ENCODE measurements around the gene C19orf12.
"Not testable (repeated sequence)": the region's sequence is repeated elsewhere in the genome, so short reads cannot be mapped to it uniquely, and the experiment has no call there.

C19orf12 gene

DNA sequence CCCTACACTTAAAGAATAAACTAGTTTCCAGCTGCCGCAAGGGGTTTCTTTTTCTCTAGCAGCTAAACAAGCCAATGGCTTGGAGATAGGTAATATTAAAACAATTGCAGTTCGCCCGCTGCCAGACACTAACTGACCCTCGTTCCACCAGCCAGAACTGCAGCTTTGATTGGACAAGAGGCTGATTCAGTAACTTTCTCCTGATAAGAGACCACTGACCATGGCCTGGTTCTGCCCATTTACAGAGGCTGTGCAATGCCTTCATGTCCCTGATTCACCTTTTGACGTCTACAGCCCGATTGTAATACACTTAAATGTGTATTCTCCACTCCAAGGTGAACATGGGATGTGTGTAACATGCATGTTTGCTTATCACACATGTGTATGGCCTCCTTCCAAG is 12.8 kb upstream of the C19orf12 start:
- DNase-seq (ENCODE audit: low read depth) = no peak

DNA sequence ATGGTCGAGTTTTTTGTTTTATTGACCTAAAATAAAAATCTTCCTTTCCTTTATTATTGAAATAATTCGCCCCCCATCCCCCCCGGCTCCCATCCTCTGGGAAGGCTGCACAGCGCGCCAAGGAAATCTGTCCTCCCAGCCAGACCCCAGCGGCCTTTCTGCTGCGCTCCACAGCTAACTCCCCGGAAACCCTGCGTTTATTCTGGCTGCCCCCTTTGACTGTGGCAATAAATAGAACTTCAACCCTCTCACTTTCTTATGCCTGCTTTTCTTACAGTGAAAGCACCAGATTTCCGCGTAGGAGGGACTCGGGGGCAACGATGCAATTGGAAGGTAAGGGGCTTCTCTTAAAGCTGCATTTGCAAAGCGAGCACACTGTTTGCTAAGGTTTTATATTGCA is 9.7 kb upstream of the C19orf12 start:
- DNase-seq (ENCODE audit: low read depth) = no peak

GRCh38 chr19:29724102-29724641 is 9.1 kb upstream of the C19orf12 start:
- no peak for DNase-seq (ENCODE audit: low read depth)

DNA sequence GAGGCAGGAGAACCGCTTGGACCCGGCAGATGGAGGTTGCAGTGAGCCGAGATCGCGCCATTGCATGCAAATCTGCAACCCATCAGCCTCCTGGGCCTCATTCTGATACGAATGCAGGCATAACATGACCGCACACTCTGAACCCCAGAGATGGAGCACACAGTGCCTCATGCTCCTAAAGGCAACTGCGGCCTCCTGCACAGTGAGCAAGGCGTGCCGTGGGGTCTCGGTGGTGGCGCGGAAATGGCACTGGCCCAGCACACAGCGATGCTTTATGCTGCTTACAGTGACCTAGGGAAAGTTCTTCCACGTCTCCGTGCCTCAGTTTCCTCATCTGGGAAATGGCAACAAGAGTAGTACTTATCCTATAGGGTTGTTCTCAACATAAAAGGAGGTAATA is 2.0 kb upstream of the C19orf12 start:
- DNase-seq (ENCODE audit: low read depth) = no peak

- DNase-seq (ENCODE audit: low read depth) = no peak
Measured at GRCh38 chr19:29715701-29716581, 880 bp upstream of the C19orf12 start.

GRCh38 chr19:29714371-29714952 is 599 bp downstream of the C19orf12 start:
- no peak for DNase-seq (ENCODE audit: low read depth)

GRCh38 chr19:29712744-29713516 is 2.1 kb downstream of the C19orf12 start:
- no peak for DNase-seq (ENCODE audit: low read depth)

- no peak for DNase-seq (ENCODE audit: low read depth)
Measured at GRCh38 chr19:29711584-29712132, 3.4 kb downstream of the C19orf12 start.

DNA sequence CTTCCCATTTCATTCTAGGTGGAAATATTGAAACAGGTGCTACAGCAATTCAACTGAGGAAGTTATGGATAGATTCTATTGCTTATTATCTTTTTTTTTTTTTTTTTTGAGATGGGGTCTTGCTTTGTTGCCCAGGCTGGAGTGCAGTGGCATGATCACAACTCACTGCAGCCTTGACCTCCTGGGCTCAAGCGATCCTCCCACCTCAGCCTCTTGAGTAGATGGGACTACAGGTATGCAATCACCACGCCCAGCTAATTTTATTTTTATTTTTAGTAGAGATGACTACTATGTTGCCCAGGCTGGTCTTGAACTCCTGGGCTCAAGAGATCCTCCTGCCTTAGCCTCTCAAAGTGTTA is 5.6 kb downstream of the C19orf12 start:
- not testable (repeated sequence) for DNase-seq (ENCODE audit: low read depth)

GRCh38 chr19:29708554-29709439 is 6.3 kb downstream of the C19orf12 start:
- no peak for DNase-seq (ENCODE audit: low read depth)

DNA sequence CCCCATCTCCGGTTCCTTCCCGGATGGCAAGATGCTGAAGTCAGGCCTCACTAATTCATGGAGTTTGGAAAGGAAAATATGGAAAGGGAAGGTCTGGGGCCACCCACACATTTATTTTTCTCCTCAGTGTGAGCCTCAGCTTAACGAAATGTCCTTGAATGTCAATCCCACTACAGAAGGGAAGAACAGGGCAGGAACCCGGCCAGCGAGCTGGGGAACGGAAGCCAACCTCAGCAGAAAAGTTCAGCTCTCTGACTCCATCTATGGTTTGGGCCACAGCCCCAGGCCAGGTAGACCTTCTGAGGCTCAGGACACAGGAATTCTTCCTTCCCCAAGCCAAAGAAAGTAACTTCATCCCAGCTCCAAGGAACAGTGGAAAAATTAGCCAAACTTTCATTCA is 8.4 kb downstream of the C19orf12 start:
- no peak for DNase-seq (ENCODE audit: low read depth)

GRCh38 chr19:29705706-29706105 is 9.4 kb downstream of the C19orf12 start:
- no peak for DNase-seq (ENCODE audit: low read depth)

DNA sequence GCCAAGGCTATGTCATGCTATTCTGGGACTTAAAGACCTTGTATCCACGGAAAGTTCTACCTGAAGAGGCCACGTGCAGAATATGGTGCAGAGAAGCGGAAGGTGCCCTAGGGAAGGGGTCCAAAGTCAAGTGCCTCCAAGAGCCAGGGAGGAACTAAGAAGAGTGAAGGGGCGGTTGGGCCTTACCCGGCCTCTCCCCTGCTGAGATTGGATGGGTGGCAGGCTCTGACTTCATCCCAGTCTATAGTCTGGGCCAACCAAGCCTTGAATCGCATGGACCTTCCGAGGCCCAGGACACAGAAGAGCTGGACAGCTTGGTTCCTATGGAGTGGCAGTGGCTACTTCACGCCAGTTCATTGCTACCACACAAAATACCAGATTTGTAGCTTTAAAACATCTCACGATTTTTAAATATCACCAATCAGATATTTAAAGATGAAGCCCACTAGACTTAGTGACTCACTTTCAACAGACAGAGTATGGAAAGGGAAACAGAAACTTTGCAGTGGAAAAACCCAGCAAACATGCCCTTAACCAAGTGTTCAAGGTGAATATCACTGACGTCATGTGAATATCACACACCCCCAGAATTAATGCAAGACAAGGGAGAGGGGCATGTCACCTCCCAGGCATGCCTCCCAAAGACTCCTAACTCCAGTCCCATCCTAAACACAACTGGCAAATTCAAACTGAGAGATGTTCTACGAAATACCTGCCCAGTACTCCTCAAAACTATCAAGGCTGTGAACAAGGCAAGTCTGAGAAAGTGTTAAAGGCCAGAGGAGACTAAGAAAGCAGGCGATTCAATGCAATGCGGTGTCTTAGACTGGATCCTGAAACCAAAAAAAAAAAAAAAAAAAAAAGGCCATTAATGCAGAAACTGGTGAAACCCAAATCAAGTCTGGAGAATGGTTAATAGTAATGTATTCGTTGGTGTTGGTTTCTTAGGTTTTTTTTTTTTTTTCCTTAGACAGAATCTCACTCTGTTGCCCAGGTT is 10.2 kb downstream of the C19orf12 start:
- DNase-seq (ENCODE audit: low read depth) = no peak

DNA sequence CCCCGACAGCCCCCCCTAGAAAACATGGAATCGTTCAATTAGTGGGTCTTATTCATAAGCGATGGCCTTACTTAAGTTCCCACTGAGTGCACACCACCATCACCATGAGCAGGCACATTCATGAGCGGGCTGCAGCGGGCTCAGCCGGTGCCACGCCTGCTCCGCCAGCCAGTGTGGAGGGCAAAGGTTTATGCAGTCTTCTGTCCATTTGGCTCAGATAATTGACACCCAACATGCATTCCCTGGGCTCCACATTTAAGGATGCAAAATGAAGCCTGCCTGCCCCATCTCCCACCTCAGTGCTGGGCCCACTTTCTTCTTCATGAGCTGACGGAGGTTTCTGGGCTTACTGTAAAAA is 12.1 kb downstream of the C19orf12 start:
- DNase-seq (ENCODE audit: low read depth) = no peak

- no peak for DNase-seq (ENCODE audit: low read depth)
Measured at GRCh38 chr19:29702161-29702962, 12.7 kb downstream of the C19orf12 start.

DNA sequence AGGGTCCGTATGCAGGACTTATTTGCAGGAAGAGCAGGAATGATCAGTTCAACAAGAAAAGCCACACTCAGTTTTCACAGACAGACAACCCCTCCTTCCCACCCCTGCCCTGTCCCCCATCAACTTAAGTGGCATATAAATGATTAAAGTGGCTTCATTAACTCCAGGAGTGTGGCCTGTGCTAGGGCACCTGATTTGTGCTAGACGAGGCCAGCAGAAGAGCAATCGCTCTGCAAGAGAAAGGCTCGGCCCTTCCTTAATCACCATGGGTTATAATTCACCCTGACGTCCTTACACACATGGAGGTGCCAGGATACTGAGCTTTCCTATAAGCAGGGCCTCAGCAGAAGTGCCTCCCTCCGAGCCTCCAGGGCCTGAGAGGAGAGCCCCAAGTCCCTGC is 14.6 kb downstream of the C19orf12 start:
- no peak for DNase-seq (ENCODE audit: low read depth)

DNA sequence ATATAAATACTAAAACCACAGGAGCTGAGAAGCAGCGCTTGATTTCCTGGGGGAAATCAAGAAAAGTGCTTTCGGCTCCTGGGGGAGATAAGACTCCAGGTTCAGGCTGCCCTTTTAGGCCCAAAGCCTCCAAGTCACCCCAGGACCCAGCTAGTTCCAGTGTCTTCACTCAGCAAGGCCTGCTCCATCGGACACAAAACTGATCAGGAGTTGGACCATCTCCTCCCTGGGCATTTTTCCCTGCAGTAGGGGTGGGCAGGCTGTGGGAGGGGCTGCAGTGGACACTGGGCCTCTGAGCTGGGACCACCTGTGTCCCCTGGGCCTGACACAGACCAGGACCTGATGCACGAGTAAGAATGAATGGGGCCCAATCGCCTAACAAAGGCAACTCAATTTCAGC is 15.2 kb downstream of the C19orf12 start:
- DNase-seq (ENCODE audit: low read depth) = no peak

GRCh38 chr19:29697523-29698261 is 17.4 kb downstream of the C19orf12 start:
- no peak for DNase-seq (ENCODE audit: low read depth)

- no peak for DNase-seq (ENCODE audit: low read depth)
Measured at GRCh38 chr19:29696565-29696846, 18.6 kb downstream of the C19orf12 start.
